ENCODE data around the gene AUP1.

GRCh38 chr2:74525717-74526648, 3.5 kb downstream of the AUP1 start, which contains the start of gene DQX1:
- TF ChIP-seq CTCF (IDR thresholded peaks at IDR 0.05) (no peak), POLR2A (IDR thresholded peaks at IDR 0.05) (no peak)

Measured in breast epithelium (tissue), 3 donors.